ENCODE measurements around the gene KLHL13. TPM values are rescaled to one million over a fixed set of nuclear protein-coding genes. Genes with fewer than 3 reads are reported as not detected.

The KLHL13 gene
- total and polyA plus RNA-seq, 2 of the 8 experiments (the other 6 are each of a cell fraction or from before 2014, with no cell fraction given), result 6.4 to 12.8 TPM

DNA sequence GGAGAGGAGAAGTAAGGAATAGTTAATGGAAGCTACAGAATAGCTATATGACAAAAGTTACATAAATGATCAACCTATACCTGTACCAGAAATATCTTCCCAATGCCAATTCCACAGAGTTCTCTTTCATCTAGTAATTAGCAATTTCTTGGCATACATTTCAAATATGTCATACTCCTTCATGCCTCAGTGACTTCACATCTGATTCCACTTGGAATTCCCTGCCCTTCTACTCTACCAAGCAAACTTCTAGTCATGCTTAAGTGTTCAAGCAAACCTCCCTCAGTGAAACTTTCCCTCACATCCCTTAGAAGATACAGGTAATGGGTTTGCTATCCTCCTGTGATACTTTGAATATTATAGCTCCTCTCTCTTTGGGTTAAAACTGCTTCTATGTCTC, 127.1 kb downstream of the KLHL13 start:
- H3K9ac ChIP-seq (replicated peaks in 1 of 4; ENCODE audit: extremely low read depth in 1 of 4, low read depth in 3 of 4, low read length in 3 of 4), result no peak overlapping the region
- H4K20me1 ChIP-seq (replicated peaks in 1 of 2; ENCODE audit: control insufficient read depth in 1 of 2, insufficient read depth in 2 of 2, low read length in 2 of 2), result no peaks in the 10 kb centered on the region
- H3K4me1 ChIP-seq (replicated peaks in 1 of 4; ENCODE audit: control insufficient read depth in 3 of 4, insufficient read depth in 4 of 4, low read length in 3 of 4), result peaks cover 0 to 4% (median 0%) of the 10 kb centered on the region in 4 experiments; a peak in 1 of 7 replicates
- no peak overlapping the region for H3K4me2 ChIP-seq (ENCODE audit: insufficient read depth in 1 of 2, low read depth in 2 of 2, low read length in 2 of 2)
- no peaks in the 10 kb centered on the region for H3K36me3 ChIP-seq (ENCODE audit: control insufficient read depth in 2 of 4, insufficient read depth in 4 of 4, low read length in 3 of 4)
- H3K9me3 ChIP-seq (ENCODE audit: insufficient read depth in 2 of 2, low read depth in 1 of 2, low read length in 1 of 2), result no peaks in the 10 kb centered on the region
- no peak overlapping the region for H4K8ac ChIP-seq (ENCODE audit: extremely low read depth, insufficient read depth, low read length)
- H2BK120ac ChIP-seq (replicated peaks; ENCODE audit: low read depth, low read length), result no peak overlapping the region
- no peak overlapping the region for H3K14ac ChIP-seq (ENCODE audit: insufficient read length)
- H3K4ac ChIP-seq (replicated peaks; ENCODE audit: insufficient read length, low read depth, low read length), result no peak overlapping the region
- POLR2A ChIA-PET (ENCODE audit: partially characterized antibody), result interaction anchor here (0.5 kb wide), 1 partner anchor 129 kb away, joined by 3 read pairs; no protein-coding TSS in a partner anchor
- H3K23ac ChIP-seq (ENCODE audit: insufficient read length), result no peak overlapping the region
- H2AFZ ChIP-seq (ENCODE audit: low read length), result no peak overlapping the region
- no peaks in the 10 kb centered on the region for H3K79me2 ChIP-seq (ENCODE audit: control insufficient read depth in 1 of 2, insufficient read depth in 2 of 2, low read length in 2 of 2)
- no peak for TF ChIP-seq SUZ12 (IDR thresholded peaks at IDR 0.05; ENCODE audit: low read length)
- TF ChIP-seq EGR1 (IDR thresholded peaks at IDR 0.05; ENCODE audit: borderline replicate concordance, low read depth, low read length), result no peak
- no peak for TF ChIP-seq POU5F1 (IDR thresholded peaks at IDR 0.05; ENCODE audit: low read depth, low read length)
- TF ChIP-seq, protein P1, sequence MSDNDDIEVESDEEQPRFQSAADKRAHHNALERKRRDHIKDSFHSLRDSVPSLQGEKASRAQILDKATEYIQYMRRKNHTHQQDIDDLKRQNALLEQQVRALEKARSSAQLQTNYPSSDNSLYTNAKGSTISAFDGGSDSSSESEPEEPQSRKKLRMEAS (IDR thresholded peaks at IDR 0.05), result no peak
- no peak overlapping the region for H4K5ac ChIP-seq (ENCODE audit: insufficient read length, low read depth, low read length)
- no peak overlapping the region for H2BK5ac ChIP-seq (ENCODE audit: low read depth, low read length)
- no peak overlapping the region for H2BK15ac ChIP-seq (ENCODE audit: low read length)
- H2AK5ac ChIP-seq (ENCODE audit: low read depth, low read length), result no peak overlapping the region
- H3K18ac ChIP-seq (ENCODE audit: extremely low read depth, low read length), result no peak overlapping the region
- CTCF ChIA-PET (ENCODE audit: partially characterized antibody), result interaction anchor here (0.6 kb wide), 1 partner anchor 771 kb away, joined by 3 read pairs; no protein-coding TSS in a partner anchor
- H3K27ac ChIP-seq (ENCODE audit: low read depth, low read length), result no peak overlapping the region
- FAIRE-seq (no peak), DNase-seq (ENCODE audit: low read depth in 1 of 2, low spot score in 2 of 2) (no peak)
- no peaks in the 10 kb centered on the region for H3K27me3 ChIP-seq (replicated peaks in 1 of 4; ENCODE audit: control insufficient read depth in 3 of 4, extremely low read depth in 1 of 4, insufficient read depth in 3 of 4, low read length in 3 of 4)
- no peak overlapping the region for H3K4me3 ChIP-seq (ENCODE audit: extremely low read depth in 1 of 4, insufficient read depth in 2 of 4, low read depth in 3 of 4, low read length in 4 of 4)
- no peak overlapping the region for H2BK20ac ChIP-seq (ENCODE audit: low read length)
- no peak overlapping the region for H4K91ac ChIP-seq (replicated peaks; ENCODE audit: insufficient read length, low read length)
- no peaks in the 10 kb centered on the region for H3K79me1 ChIP-seq (ENCODE audit: low read depth, low read length)
- H2BK12ac ChIP-seq (ENCODE audit: low read depth, low read length), result no peak overlapping the region
- H3K56ac ChIP-seq (replicated peaks; ENCODE audit: insufficient read length, low read depth, low read length), result no peak overlapping the region
- no peaks in the 10 kb centered on the region for H3K23me2 ChIP-seq (ENCODE audit: low read depth, low read length)

All from H1 (cell line).